GM21528 (cell line): ENCODE measurements around the gene SYTL5.

Source experiments
- ATAC-seq: cut with Tn5 transposase; IDR thresholded peaks from one replicate; pipeline ENCODE4 v1.9.1; 2021; ENCODE audit warnings: mild to moderate bottlenecking, moderate library complexity; ENCODE audit not compliant: unreplicated experiment, low FRiP score

The SYTL5 gene

DNA sequence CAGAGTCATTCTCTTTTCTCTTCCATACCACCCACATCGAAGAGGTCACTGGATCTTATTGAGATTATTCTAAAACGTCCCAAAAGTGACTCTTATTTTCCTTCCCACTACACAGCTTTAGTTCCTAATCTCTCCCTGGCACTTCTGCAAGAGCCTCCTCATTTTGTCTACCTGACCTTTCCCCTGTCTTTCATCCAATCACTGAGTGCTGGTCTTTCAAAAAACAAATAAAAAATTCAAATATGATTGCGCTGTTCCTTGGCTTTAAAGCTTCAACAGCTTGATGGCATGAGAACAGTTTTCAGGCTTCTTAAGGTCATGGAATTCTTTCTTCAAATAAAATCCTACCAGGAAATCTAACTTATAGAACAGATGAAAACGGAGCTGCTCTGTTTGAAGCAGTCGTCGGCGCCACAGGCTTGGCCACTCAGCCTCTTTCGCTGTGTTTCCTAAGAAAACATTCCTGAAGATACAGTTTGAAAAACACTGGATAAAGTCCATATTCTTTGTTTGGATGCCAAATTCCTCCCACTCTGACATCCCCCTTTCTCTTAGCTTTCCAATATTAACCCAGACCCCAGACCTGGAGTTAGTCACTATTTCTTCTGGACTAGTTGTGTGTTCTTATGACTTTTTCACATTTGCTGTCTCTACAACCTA, 12.5 kb downstream of the SYTL5 start:
- no peak for ATAC-seq

DNA sequence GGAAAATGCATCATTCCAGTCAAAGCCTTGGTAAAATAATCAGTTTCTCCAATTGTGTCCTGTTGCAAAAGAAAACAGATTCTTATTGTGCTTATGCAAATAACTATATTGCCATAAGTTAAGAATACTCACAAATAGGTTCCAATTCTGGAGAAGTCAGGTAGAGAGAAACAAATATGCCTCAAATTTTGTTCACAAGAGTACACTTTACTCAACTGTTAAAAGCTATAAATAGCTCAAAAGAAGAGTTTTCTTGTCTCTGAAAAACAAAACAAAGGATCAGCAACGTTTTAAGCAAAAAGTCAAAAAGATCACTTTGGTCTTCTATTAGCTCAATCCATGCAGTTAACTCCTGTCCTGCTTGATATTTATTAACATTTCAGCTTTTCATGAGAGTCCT, 21.9 kb downstream of the SYTL5 start:
- ATAC-seq, result no peak

DNA sequence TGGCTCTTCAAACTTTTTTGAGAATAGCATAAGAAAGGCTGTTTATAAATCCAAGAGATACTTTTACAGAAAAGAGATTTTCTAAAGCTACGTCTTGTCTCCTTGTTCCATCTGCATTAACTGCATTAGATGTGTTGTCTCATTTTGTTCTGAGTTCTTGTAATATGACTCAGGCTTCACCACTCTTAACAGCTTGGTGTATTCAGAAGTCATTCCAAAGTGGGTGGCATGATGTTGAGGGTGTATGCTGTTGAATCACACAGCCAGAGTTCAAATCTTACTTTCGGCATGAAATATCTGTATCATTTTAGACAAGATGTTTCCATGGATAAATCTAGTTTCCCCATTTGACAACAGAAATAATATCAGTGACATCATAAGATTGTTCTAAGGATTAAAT, 30.1 kb downstream of the SYTL5 start:
- no peak for ATAC-seq

DNA sequence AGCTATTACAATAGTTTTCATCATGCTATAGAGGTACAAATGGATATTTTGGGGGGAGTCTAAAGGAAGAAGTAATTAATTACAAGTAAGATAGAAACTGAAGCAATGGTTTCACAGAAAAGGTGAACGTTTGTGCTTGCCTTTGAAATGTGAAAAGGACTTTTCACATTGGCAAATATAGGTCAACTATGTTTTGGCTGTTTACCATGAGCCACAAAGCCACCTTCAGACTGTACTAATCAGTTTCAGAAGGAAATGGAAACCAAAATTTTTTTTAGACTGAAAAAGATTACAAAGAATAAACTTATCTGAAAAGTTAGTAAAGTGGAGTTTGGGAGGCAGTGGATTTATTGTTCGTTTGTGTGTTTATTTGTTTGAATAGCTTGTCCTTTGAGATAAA, 32.1 kb downstream of the SYTL5 start:
- no peak for ATAC-seq

DNA sequence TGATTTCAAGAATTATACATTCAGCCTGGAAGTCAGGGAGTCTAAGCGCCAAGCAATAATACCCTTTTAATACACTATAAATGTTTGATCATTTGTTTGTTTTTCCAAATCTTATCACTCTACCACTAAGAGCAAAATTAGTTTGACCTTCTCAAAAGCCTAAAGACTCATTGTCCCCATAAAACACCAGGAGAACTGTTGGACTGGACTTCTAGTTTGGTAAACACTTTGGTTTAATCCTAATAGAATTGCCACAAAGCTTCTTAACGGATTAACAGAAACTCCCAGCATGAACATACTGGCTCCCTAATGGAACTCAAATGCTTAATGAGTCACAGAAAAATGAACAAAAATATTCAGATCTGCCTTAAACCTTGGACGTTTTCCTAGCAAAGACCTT, 34.9 kb downstream of the SYTL5 start:
- no peak for ATAC-seq

DNA sequence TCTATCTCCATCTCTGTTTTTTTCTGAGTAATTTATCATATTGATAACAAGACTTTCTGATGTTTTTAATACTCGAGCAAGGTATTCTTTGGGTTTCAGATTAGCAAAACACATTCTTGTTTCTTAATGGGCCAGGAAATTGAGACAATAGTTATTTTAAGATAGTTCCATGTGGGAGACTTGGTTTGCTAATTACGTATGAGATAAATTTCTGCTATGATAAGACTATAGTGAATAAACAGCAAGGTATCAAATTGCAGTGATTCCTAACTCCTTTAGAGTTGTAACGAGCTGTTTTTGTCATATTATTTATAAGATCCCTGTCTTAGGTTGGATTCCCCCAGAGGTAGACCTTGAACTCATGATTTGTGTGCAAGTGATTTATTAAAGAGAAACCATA, 38.3 kb downstream of the SYTL5 start:
- ATAC-seq, result no peak

DNA sequence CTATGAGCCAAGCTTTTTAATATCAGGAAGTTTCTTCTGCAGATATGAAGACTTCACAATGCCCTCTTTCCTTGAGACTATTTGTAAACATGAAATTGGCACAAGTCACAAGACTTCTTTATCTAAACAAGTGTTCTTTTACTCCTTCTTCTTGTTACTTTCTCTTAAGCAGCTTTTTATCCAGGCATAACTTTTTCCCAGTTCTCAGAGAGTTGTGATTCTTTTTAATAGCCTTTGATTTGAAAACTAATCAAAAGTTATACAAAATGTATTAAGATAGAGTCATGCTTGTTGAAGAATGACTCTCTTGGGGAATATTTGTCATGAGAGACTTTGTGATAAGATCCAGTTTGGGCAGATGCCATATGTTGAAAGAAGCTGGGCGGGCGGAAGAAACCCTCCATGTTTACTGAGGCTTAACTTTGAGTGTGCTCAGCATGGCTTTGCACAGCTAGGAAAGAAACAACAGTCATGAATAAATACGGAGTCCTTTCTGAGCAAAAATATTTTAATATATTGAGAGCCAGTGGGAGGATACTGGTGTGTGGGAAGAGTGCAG, 39.3 kb downstream of the SYTL5 start:
- no peak for ATAC-seq

DNA sequence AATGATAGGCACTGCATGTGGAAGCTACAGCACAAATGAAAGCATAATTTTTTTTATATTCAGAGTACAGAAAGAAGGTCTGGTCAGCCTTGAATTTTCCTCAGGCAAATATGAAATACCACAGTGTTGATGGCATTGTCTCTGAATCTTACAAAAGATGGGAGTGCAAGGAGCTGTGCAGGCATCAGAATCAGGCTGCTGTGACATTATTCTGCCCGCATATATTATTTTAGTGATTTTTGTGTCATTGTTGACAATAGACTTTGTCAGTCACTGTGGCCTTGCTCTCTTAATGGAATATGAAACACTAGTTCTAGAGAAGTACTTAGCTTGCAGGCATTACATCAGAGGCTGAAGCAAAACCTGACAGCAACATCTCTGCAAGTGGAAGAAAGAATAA, 42.5 kb downstream of the SYTL5 start:
- ATAC-seq, result no peak

DNA sequence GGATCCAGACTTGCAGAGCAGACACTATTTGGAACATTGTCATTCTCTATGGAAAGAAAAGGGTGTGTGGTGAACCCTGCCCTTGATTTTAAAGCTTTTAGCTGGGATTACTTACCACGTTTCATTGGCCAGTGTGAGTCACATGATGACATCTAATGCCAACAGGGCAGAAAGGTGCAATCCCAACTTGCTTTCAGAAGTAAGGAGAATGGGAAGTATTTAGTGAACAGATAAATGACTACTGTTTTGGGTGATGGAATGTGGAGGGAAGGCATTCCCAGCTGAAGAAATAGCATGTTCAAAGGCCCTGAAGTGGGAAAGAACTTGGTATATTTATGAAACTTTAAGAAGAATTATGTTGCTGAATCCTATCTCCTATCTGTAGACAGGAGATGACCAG, 44.5 kb downstream of the SYTL5 start:
- ATAC-seq, result no peak

DNA sequence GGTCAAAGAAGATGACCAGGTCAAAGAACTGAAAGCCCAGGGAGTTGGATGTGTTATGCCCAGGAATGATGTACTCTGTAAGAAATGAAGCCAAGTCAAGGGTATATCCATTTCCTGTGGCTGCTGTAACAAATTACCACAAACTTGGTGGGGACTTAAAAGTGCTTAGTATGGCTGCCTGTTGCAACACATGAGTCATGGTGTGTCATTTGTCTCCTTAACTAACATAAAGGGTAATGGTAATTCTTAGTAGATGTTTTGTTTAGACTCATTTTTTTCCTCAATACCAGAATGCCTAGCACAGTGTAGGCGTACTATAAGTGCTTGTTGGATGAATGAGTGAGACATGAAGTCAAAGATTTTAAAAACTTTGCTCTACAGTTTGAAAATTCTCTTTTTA, 45.7 kb downstream of the SYTL5 start:
- no peak for ATAC-seq

DNA sequence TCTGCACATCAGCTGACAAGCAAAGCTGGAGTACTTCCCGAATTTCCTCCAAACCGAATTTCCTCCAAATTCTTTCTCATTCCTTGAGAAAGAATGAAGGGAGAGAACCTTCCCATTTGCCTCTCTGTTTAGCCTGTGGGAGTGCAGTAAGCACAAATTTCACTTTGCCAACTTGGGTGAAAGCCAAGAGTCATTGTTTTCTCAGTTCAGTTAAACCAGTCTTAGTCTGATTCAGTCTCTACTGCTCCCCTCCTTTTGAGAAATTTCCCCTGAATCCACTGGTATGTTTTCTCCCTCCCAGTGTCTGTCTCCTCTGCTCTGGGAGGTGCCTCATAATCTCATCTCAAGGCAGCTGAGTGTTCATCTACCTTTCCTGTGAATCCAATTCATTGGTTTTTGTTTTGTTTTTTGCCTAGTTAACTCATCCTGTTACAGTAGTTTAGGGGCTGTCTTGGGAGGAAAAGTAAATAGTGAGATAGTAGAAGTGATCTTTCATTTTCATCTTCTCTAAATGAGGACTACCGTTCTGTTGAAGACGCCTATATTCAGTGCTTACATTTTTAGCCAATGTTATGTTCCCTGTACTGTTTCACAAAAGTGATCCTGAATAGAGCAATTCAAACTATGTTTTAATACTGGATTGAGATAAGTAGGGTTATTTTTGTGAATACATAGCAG, 49.0 kb downstream of the SYTL5 start:
- no peak for ATAC-seq

DNA sequence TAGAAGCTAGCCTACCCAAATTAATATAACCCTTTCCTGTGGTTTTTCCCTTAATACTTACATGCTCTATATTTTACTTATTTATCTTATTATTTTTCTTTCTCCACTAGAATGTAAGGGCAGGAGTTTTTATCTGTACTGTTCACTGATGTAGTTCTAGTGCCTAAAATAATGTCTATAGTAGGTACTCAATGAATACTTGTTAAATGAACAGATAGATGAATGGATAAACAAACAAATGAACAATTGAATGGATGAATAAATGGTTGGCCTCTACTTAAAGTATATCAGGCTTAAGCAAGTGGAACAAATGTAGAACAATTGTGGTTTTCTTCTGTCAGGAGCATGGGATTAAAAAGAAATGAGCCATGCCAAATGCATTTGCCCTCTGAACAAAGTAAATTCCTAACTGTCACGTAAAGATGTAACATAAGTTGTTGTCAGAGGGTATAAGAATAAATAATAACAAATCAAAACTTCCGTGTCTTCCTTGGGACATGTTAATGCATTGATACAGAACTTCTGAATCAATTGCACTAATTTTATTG, 54.1 kb downstream of the SYTL5 start:
- ATAC-seq, result no peak

DNA sequence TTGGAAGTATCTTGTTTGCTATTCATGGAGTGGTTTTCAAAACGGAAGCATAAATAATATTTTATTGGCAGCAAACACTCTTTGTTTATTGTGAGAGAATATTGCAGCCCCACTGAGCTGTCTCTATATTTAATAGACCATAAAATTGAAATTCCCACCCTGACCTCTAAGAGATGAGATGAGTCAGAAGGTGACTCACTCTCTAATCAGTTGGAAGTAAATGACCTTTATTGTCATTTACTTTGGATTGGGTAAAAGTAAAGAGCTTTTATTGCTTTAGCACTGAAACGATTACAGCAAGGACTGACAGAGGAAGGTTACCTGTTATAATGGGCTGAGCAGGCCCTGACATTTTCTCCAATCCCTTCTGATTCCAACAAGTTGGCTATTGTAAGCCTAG, 55.0 kb downstream of the SYTL5 start:
- no peak for ATAC-seq

DNA sequence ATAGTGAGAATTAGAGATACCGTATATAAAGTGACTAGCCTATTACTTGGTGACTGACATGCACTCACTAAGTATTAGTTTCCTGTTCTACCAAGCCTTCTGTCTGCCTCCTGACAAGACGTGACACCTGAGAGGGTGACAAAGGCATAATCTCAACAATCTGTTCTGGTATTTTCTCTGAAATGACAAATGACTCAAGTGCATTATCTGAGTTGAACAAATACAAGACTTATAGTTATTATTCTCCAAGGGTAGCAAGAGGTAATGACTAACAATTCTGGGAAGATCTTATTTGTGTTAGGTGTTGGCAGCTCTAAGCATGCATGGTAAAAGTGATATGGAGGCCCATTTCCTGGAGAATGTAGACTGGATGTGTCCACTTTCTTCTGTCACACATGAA, 60.6 kb downstream of the SYTL5 start:
- no peak for ATAC-seq

DNA sequence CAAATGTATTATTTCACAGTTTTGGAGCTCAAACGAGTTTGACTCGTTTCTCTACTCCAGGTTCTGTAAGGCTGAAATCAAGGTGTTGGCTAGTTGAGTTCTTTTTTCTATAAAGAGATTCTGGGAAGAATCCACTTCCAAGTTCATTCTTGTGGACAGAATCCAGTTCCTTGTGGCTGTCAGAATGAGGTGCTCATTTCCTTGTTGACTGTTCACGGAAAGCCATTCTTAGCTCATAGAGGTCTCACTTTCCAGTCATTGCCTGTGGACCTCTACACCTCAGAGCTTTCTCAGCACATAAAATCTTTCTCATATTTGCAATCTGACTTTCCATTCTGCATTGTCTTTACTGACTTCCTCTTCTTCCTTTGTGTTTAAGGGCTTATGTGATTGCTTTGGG, 62.9 kb downstream of the SYTL5 start:
- ATAC-seq, result no peak

DNA sequence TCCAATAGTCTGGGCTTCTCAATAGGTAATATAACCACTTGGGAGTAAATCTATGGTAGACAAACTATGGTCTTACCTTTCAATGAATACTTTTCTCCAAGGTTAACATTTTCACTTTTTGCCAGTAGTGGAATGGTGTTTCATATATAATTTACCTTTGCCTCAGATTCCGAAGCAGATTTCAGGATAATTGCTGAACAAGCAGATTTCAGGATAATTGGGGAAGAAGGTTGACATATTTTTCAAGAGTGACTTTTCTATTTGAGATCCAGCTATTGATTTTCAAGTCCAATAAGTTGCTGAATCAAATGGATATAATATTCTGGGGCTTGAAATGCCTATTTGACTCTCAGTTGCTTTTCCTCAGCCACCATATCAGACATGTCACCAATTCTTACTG, 63.6 kb downstream of the SYTL5 start:
- no peak for ATAC-seq

DNA sequence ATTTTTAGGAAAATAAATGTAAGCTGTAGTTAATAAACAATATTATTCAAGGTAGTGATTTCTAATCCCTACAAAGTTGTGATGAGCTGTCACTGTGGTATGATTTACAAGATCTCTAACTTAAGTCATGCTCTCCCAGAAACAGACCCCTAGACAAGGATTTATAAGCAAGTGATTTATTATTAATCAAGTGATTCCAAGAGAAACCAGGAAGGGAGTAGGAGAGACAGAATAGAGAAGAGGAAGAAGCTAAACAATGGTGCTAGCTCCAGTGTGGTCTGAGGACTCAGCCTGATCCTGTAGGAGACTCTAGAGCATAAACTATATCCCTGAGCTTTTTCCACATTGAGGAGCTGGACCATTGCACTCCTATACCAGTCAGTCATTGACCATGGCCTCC, 73.1 kb downstream of the SYTL5 start:
- no peak for ATAC-seq

DNA sequence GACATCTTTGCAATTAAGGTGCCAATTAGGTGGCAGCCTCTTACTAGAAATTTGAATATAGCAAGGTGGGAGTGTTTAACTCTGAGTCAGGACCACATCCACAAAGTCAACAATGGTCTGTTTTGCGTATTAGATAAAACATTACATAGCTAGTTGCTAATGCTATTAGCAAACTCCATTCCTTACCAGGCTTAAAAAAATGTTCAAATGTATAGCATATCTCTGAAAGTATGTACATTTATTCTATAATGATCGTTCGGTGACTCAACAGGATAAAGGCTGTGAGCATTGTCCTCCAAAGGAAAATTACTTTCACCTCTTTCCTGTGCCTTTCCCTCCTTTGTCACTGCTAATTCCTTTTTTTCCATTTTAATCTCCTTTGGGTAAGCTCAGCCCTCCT, 74.5 kb downstream of the SYTL5 start:
- no peak for ATAC-seq

DNA sequence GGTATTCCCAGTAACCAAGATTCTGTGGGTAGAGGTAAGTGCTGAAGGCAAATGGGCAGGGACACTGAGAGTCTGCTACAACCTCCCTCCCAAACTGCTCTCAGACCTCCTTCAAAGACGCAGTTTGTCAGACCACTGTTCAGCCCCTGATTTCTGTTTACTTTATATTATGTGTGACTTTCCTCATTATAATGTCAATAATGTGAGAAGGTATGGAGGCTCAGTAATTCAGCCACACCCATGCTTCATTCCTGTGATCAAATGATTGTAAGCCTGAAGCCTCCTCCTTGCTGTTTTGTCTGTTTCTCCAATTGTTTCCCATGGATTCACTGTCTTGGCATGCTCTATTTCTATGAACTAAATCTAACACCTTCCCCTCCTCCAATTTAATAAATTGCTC, 75.6 kb downstream of the SYTL5 start:
- no peak for ATAC-seq

DNA sequence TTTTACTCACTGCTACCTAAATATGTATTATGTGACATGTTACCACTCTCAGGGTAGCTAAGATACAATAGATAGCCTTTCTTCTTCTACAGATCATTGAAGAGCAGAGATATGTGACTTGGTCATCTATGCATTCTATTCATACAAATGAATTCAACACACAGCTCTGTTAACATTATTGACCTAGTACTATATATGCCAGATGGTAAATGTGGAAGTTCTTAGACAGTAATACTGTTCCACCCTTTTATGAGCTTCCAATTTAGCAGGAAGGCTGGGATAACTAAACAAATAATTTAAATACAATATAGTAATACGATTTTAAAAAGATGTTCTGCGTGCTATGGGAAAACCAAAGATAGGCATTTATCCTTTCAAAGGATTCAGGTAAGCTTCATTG, 76.0 kb downstream of the SYTL5 start:
- no peak for ATAC-seq

DNA sequence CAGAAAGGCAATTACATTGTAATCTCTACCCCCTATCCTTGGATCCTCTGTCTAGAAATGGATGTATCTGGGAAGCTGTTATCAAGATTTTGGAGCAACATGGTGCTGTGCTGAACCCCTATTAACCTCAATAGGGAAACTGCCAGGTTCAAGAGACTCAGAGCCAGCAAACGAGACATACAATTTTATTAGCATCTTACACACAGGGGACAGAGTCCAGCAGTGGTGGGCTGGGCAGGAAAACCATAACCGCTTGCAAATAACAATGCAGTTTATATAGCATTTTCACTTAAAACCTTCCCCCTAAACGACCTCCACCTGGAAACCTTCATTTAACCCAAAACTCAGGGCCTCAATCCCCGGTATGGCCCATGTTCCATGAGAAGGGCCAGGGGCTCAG, 79.5 kb downstream of the SYTL5 start:
- no peak for ATAC-seq
